ENCODE data around the gene CAMTA1.

CAMTA1 gene

DNA sequence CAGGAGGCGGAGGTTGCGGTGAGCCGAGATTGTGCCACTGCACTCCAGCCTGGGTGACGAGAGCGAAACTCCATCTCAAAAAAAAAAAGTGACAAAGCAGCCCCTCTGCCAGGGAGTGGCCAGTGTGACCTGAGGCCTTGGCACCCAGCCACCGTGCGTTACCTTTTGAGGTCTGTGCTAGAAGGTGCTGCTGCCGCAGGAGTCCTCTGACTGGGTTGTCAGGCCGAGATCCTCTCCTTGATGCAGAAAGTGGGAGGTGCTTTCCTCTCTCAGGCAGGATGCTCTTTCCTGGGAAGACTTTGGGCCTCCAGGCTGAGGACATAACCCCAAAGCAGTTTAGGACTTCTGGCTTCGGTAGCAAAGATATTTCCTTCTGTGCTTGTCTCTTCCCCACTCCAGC, 705.3 kb downstream of the CAMTA1 start:
- Histone ChIP-seq H3K9ac (ENCODE audit: low read length) (no peak overlapping the region), H3K36me3 (ENCODE audit: control insufficient read depth, insufficient read depth, low read length) (no peaks in the 10 kb centered on the region), H3K9me3 (ENCODE audit: control insufficient read depth, insufficient read depth, low read depth, low read length) (no peaks in the 10 kb centered on the region), H3K27ac (ENCODE audit: low read depth, low read length) (no peak overlapping the region), H3K4me3 (ENCODE audit: low read depth, low read length) (no peak overlapping the region), H3K27me3 (ENCODE audit: control insufficient read depth, insufficient read depth, low read length) (no peaks in the 10 kb centered on the region), H3K4me1 (ENCODE audit: control insufficient read depth, insufficient read depth, low read length) (peaks cover 17% of the 10 kb centered on the region)

DNA sequence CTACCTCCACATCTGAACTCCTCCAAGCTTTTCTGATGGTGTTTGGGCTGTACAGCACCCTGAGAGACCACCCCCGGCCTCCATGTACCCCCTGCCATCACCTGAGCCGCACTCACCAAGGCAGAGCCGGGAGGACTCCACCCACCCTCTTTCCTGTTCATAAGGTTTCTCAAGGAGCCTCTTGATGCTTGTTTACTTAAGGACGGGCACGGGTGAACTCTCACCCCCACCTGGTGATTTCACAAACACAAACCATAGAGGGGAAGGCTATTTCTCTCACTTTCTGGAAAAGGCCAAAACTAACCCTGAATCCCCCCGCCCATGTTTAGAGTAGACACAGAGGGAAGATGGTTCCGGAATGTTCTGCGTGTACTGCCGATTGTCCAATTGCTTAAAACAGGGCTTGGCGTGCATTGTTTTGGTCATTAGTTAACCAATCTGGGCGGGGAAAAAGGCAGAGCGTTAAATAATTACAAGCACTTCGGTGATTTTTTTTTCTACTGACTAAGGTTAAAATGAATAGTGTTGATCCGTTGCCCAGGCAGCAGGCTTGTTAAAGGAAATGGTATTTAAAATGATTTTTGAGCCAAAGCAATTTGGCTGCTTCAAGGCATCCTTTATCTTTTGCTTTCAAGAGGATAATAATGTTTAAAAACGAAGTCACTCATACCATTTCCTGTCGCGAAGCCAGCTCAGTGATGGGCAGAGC, 706.0 kb downstream of the CAMTA1 start:
- Histone ChIP-seq H3K9ac (ENCODE audit: low read length) (no peak overlapping the region), H3K36me3 (ENCODE audit: control insufficient read depth, insufficient read depth, low read length) (no peaks in the 10 kb centered on the region), H3K27me3 (ENCODE audit: control insufficient read depth, insufficient read depth, low read length) (no peaks in the 10 kb centered on the region), H3K9me3 (ENCODE audit: control insufficient read depth, insufficient read depth, low read depth, low read length) (no peaks in the 10 kb centered on the region), H3K4me1 (ENCODE audit: control insufficient read depth, insufficient read depth, low read length) (peaks cover 24% of the 10 kb centered on the region), H3K27ac (ENCODE audit: low read depth, low read length) (no peak overlapping the region), H3K4me3 (ENCODE audit: low read depth, low read length) (no peak overlapping the region)

DNA sequence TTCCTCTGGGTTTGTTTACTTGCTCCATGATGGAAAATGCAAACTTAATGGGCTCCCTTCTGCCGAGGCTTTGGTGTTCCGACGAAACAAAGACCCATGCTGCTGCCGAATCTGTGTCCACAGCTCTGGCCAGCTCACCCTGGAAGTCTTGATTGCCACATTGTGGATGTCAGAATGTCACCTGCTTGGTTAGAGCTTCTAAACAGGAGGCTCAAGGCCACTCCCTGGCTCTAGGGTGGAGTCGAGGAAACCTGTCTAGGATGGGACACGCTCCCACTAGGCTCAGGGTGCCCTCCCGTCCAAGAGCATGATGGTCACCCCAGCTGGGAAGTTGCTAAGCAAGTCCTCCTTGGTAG, 706.5 kb downstream of the CAMTA1 start:
- Histone ChIP-seq H3K36me3 (ENCODE audit: control insufficient read depth, insufficient read depth, low read length) (no peaks in the 10 kb centered on the region), H3K27me3 (ENCODE audit: control insufficient read depth, insufficient read depth, low read length) (no peaks in the 10 kb centered on the region), H3K9ac (ENCODE audit: low read length) (no peak overlapping the region), H3K27ac (ENCODE audit: low read depth, low read length) (no peak overlapping the region), H3K4me1 (ENCODE audit: control insufficient read depth, insufficient read depth, low read length) (peaks cover 25% of the 10 kb centered on the region), H3K9me3 (ENCODE audit: control insufficient read depth, insufficient read depth, low read depth, low read length) (no peaks in the 10 kb centered on the region), H3K4me3 (ENCODE audit: low read depth, low read length) (no peak overlapping the region)

DNA sequence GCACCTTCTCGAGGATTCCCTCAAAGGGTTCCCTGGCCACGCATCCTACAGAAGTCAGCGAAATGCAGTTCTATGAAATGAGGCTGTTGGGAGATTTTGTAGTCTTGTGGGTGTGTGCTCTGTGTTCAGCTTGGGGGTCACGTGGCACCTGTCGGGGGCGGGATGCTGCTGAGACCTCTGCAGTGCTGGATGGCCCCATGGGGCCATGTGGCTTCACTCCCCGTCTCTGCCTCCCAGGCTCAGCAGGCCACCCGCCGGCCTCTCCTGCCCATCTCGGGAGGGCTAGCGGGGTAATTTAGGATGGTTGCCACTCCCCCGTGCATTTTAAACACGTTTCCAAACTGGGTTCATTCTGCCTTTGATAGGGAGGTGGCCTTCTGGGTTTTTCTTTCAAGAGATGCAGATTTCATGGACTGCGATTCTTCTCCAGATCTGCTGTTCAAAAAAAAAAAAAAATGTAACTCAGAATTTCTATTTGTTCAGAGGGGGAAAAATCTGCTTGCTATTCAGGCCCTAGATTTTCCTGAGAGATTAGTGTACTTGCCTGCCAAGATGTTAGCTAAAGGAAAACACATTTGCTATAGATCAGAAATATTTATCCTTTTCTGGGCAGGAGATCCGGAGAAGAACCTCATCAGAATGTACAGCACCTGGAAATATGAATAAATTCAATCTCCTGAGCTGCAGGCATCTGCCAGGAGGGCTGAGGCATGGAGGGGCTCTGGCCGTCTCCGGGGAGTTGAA, 708.6 kb downstream of the CAMTA1 start:
- Histone ChIP-seq H3K9me3 (ENCODE audit: control insufficient read depth, insufficient read depth, low read depth, low read length) (peaks cover 6% of the 10 kb centered on the region; the same call in 1 of the 2 replicates), H3K9ac (ENCODE audit: low read length) (no peak overlapping the region), H3K27me3 (ENCODE audit: control insufficient read depth, insufficient read depth, low read length) (no peaks in the 10 kb centered on the region), H3K36me3 (ENCODE audit: control insufficient read depth, insufficient read depth, low read length) (no peaks in the 10 kb centered on the region), H3K27ac (ENCODE audit: low read depth, low read length) (no peak overlapping the region), H3K4me1 (ENCODE audit: control insufficient read depth, insufficient read depth, low read length) (peaks cover 25% of the 10 kb centered on the region), H3K4me3 (ENCODE audit: low read depth, low read length) (no peak overlapping the region)

DNA sequence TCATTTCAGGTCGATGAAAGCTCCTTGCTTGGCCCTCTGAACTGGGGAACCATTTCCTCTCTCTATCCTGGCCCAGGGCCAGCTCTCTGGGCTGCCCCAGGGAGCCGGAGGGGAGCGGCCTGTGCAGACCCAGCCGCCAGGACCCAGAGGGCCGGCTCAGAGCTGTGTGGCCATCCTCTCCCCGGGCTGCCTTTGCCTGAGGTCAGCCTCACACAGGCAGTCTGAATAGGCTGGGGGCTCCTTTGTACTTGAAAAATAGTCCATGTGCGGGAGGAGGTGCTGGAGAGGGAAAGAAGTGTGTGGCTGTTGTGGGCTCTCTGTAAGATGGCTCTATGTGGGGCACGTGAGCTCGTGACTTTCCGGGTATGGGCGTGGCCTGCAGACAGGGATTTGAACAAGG, 710.7 kb downstream of the CAMTA1 start:
- Histone ChIP-seq H3K4me1 (ENCODE audit: control insufficient read depth, insufficient read depth, low read length) (peaks cover 24% of the 10 kb centered on the region), H3K9ac (ENCODE audit: low read length) (no peak overlapping the region), H3K9me3 (ENCODE audit: control insufficient read depth, insufficient read depth, low read depth, low read length) (peaks cover 7% of the 10 kb centered on the region; the same call in 1 of the 2 replicates), H3K4me3 (ENCODE audit: low read depth, low read length) (no peak overlapping the region), H3K27ac (ENCODE audit: low read depth, low read length) (no peak overlapping the region), H3K36me3 (ENCODE audit: control insufficient read depth, insufficient read depth, low read length) (no peaks in the 10 kb centered on the region), H3K27me3 (ENCODE audit: control insufficient read depth, insufficient read depth, low read length) (no peaks in the 10 kb centered on the region)

DNA sequence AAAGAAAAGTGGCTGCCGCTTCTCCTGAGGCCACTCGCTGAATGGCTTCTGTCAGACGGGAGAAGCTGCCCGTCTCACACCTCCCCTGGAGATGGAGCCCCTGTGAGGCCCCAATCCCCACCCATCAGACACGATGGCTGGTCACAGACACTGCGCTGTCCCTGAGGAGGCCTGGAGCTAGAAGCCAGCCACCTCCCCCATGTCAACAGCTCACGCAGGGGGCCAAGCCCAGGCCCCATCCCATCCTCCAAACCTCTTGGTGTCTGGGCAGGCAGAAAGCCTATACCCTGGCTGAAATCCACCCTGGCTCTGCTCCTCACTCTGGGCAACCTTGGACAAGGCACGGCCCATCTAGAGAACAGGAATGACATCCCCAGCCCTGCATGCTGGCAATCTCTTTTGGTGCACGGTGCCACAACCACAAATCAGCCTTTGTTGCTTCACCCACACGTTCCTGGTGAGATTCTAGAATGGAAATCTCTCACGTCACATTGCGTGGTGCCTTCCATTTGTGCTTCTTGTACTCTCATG, 711.9 kb downstream of the CAMTA1 start:
- Histone ChIP-seq H3K4me3 (ENCODE audit: low read depth, low read length) (no peak overlapping the region), H3K4me1 (ENCODE audit: control insufficient read depth, insufficient read depth, low read length) (peaks cover 21% of the 10 kb centered on the region), H3K27me3 (ENCODE audit: control insufficient read depth, insufficient read depth, low read length) (no peaks in the 10 kb centered on the region), H3K27ac (ENCODE audit: low read depth, low read length) (no peak overlapping the region), H3K9ac (ENCODE audit: low read length) (no peak overlapping the region), H3K9me3 (ENCODE audit: control insufficient read depth, insufficient read depth, low read depth, low read length) (peaks cover 7% of the 10 kb centered on the region; the same call in 1 of the 2 replicates), H3K36me3 (ENCODE audit: control insufficient read depth, insufficient read depth, low read length) (no peaks in the 10 kb centered on the region)

DNA sequence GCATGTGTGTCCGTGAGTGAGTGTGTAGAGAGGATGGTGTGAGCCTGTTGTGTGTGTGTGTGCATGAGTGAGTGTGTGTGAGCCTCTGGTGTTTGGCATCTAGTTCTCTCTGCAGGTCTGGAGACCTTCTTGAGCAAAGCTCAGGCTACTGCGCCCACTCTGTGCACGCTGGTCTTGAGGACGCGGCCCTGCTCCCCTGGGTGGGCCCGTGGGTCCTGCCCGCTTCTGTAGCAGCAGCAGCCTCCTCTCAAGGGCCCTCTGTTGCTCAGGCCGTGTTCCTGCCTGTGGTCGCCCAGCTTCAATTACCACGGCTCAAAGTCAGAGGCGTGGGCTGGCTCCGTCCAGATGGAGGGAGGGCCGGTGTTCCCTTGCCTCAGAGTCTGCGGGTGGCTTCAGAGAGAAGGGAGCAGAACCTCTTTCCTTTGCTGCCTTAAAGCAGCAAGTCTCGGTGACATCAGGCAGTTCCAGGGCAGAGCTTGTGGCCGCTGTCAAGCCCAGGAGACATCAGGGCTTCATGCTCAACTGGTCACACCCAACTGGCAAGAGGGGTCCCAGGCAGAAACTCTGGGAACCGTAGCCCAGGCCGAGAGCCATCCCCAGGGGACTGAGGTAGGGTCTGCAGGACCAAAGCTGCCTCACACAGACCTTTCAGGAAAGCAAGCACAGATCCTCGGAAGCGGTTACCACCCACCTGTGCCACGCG, 715.3 kb downstream of the CAMTA1 start:
- no peak overlapping the region for H3K4me3 ChIP-seq (ENCODE audit: low read depth, low read length)
- no peak overlapping the region for H3K27ac ChIP-seq (ENCODE audit: low read depth, low read length)
- H3K27me3 ChIP-seq (ENCODE audit: control insufficient read depth, insufficient read depth, low read length) = no peaks in the 10 kb centered on the region
- H3K9ac ChIP-seq (ENCODE audit: low read length) = no peak overlapping the region
- no peaks in the 10 kb centered on the region for H3K36me3 ChIP-seq (ENCODE audit: control insufficient read depth, insufficient read depth, low read length)
- peaks cover 21% of the 10 kb centered on the region for H3K4me1 ChIP-seq (ENCODE audit: control insufficient read depth, insufficient read depth, low read length)
- H3K9me3 ChIP-seq (ENCODE audit: control insufficient read depth, insufficient read depth, low read depth, low read length) = peaks cover 7% of the 10 kb centered on the region; the same call in 1 of the 2 replicates

DNA sequence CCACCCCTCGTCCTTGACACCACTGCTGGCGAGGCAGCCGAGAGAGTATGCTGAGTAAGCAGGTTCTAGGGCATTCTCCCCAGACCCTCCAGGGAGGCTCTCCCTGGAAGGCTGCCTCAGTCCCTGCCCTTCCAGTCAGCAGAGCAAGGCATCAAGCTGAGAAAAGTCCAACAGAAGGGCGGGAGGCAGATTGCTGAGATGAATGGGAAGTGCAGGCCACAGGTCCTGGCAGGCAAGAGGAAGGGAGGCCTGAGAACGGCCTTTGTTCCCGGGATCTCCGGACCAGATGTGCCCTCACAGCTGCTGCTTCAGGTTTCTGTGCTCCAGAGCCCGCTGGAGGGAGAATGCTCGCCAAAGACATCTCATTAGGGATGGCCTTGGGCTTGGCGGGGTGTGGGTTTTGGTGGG, 715.8 kb downstream of the CAMTA1 start:
- H3K9ac ChIP-seq (ENCODE audit: low read length) = no peak overlapping the region
- no peaks in the 10 kb centered on the region for H3K27me3 ChIP-seq (ENCODE audit: control insufficient read depth, insufficient read depth, low read length)
- no peak overlapping the region for H3K27ac ChIP-seq (ENCODE audit: low read depth, low read length)
- H3K4me3 ChIP-seq (ENCODE audit: low read depth, low read length) = no peak overlapping the region
- no peaks in the 10 kb centered on the region for H3K36me3 ChIP-seq (ENCODE audit: control insufficient read depth, insufficient read depth, low read length)
- peaks cover 7% of the 10 kb centered on the region; the same call in 1 of the 2 replicates for H3K9me3 ChIP-seq (ENCODE audit: control insufficient read depth, insufficient read depth, low read depth, low read length)
- peaks cover 20% of the 10 kb centered on the region for H3K4me1 ChIP-seq (ENCODE audit: control insufficient read depth, insufficient read depth, low read length)

DNA sequence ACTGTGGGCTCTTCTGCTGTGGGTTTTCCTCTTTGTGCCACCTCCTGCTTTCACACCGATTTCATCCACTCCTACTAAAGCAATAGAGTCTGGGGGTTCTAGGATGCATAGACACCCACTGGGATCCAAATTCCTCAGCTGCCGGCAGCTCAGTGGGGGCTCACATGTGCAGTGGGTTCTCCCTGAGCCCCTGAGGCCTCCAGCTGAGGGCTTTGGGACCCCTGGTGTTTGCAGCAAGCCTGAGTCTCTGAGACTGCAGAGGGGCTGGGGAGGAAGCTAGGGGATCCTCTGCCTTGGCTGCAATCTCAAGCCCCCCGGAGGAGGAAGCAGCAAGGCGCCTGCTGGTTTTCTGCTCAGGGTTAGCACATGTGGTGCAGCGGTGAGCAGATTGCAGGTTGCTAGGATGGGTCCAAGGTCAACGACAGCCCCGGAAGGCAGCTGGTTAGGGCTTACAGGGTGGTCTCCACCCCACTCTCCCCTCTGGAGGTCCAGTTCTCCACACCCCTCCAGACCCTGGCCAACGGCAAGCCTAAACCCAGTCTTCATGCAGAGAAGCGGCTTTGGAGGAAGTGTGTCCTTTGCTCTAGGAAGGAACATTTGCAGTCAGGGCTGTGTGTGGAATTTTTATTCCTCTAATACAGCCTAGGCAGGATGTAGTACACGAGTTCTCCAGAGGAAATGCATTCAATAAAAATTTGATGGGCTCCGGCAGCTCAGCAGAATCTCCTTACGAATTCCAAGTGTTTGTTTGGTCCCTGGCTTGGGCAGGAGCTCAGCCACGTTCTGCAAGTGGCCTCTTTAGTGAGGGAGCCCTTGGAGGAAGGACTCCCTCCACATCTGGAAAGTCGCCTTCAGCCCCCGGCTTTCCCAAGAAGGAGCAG, 716.7 kb downstream of the CAMTA1 start:
- H3K9ac ChIP-seq (ENCODE audit: low read length) = no peak overlapping the region
- H3K9me3 ChIP-seq (ENCODE audit: control insufficient read depth, insufficient read depth, low read depth, low read length) = peaks cover 7% of the 10 kb centered on the region; the same call in 1 of the 2 replicates
- no peaks in the 10 kb centered on the region for H3K36me3 ChIP-seq (ENCODE audit: control insufficient read depth, insufficient read depth, low read length)
- no peak overlapping the region for H3K4me3 ChIP-seq (ENCODE audit: low read depth, low read length)
- H3K4me1 ChIP-seq (ENCODE audit: control insufficient read depth, insufficient read depth, low read length) = peaks cover 17% of the 10 kb centered on the region
- no peak overlapping the region for H3K27ac ChIP-seq (ENCODE audit: low read depth, low read length)
- no peaks in the 10 kb centered on the region for H3K27me3 ChIP-seq (ENCODE audit: control insufficient read depth, insufficient read depth, low read length)

DNA sequence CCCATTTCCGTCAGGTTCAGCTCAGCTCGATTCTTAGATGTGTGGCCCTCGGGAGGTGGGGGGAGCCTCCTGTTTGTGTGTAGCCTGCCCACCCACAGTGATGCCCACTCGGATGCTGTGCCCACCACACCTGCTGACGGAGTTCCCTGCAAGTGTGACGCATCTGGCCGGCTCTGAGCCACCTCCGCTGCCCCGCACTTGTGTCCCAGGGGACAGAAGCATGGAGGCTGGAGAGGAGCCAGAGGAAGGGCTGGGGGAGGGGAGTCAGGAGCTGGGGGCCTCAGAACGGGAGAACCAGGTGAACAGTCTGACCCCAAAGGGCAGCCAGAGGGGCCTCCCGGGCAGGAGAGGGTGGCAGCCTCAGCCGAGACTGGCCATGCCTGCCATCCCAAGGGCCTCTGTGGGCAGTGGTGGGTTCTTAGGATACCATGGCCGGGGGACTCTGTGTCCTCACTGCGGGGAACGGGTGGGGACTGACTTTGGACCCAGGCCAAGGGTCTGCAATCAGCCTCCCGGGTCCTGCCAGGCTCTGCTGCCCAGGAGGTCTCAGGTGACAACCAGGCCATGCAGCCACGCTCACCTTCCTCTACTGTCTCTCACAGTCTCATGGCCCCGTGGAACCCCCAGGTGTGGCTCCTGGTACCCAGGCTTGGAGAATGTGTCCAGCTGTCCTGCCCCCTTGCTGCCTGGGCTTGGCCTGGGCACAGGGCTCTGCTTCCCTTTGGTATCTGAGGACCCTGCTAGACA, 718.6 kb downstream of the CAMTA1 start:
- H3K36me3 ChIP-seq (ENCODE audit: control insufficient read depth, insufficient read depth, low read length) = no peaks in the 10 kb centered on the region
- no peak overlapping the region for H3K9ac ChIP-seq (ENCODE audit: low read length)
- H3K4me1 ChIP-seq (ENCODE audit: control insufficient read depth, insufficient read depth, low read length) = peaks cover 30% of the 10 kb centered on the region
- H3K4me3 ChIP-seq (ENCODE audit: low read depth, low read length) = no peak overlapping the region
- H3K27me3 ChIP-seq (ENCODE audit: control insufficient read depth, insufficient read depth, low read length) = no peaks in the 10 kb centered on the region
- no peak overlapping the region for H3K27ac ChIP-seq (ENCODE audit: low read depth, low read length)
- H3K9me3 ChIP-seq (ENCODE audit: control insufficient read depth, insufficient read depth, low read depth, low read length) = peaks cover under 1% of the 10 kb centered on the region; the same call in 1 of the 2 replicates
